IMR-90 (cell line): Measurements from ENCODE around the gene AKAP12. TPM values are rescaled to one million over a fixed set of nuclear protein-coding genes. Genes with fewer than 3 reads are reported as not detected.

Experiments
- ATAC-seq: fragments of 200-7000 bp; cut with Tn5 transposase; 2 replicates; pipeline ENCODE4 v1.9.1; 2020; ENCODE audit warnings: low read depth, mild to moderate bottlenecking, moderate library complexity
- BruUV-seq: library from RNA; stranded (reverse); fragments of 400-500 nt; replicated peaks from 2 replicates; lab custom pipeline; 2021; lab: Mats Ljungman, UMichigan
- CTCF ChIA-PET: fragments of 300-600 bp; formaldehyde crosslinking; extraction: SDS; loops from one replicate; lab custom pipeline; 2021; ENCODE audit warnings: antibody characterized with exemption; lab: Yijun Ruan, JAX
- POLR2A ChIA-PET: fragments of 300-600 bp; sonication (Branson Sonifier 250); formaldehyde crosslinking; loops from one replicate; lab custom pipeline; 2022; ENCODE audit warnings: antibody characterized with exemption; ENCODE audit not compliant: unreplicated experiment; lab: Charles Lee
- DNase-seq: peaks from one replicate; pipeline ENCODE4 v3.0.0; 2013
- H2AFZ ChIP-seq: replicated peaks from 2 replicates; pipeline ENCODE3; 2013; ENCODE audit warnings: low read length, mild to moderate bottlenecking; ENCODE audit not compliant: poor library complexity
- H2AK5ac ChIP-seq: 2 replicates; pipeline ENCODE4 v1.6.1; 2013; ENCODE audit warnings: low read depth, low read length, inconsistent platforms
- H2AK9ac ChIP-seq: replicated peaks from 2 replicates; pipeline ENCODE3; 2013; ENCODE audit warnings: mild to moderate bottlenecking, low read depth, low read length, moderate library complexity; ENCODE audit not compliant: poor library complexity
- H2BK120ac ChIP-seq: 2 replicates; pipeline ENCODE4 v1.6.1; 2013; ENCODE audit warnings: low read depth, low read length, inconsistent platforms
- H2BK15ac ChIP-seq: 3 replicates; pipeline ENCODE4 v1.6.1; 2013; ENCODE audit warnings: low read depth, low read length, inconsistent platforms
- H2BK20ac ChIP-seq: 2 replicates; pipeline ENCODE4 v1.6.1; 2013; ENCODE audit warnings: low read depth, mild to moderate bottlenecking, inconsistent platforms, low read length, moderate library complexity
- H2BK5ac ChIP-seq: 2 replicates; pipeline ENCODE4 v1.6.1; 2013; ENCODE audit warnings: mild to moderate bottlenecking, low read depth, low read length, inconsistent platforms; ENCODE audit not compliant: poor library complexity, severe bottlenecking
- H3K14ac ChIP-seq: replicated peaks from 2 replicates; pipeline ENCODE4 v1.6.1; 2013; ENCODE audit warnings: low read depth, low read length, inconsistent platforms
- H3K18ac ChIP-seq: 2 replicates; pipeline ENCODE4 v1.6.1; 2013; ENCODE audit warnings: low read depth, low read length, control low read depth
- H3K23ac ChIP-seq: 2 replicates; pipeline ENCODE4 v1.6.1; 2013; ENCODE audit warnings: low read depth, low read length, inconsistent platforms
- H3K27ac ChIP-seq: 2 replicates; pipeline ENCODE4 v1.5.1; 2013; ENCODE audit warnings: mild to moderate bottlenecking, control low read depth, low read length; ENCODE audit not compliant: insufficient read depth
- H3K27me3 ChIP-seq: 2 replicates; pipeline ENCODE4 v1.6.1; 2013; ENCODE audit warnings: low read length; ENCODE audit not compliant: control insufficient read depth, insufficient read depth
- H3K36me3 ChIP-seq: 2 replicates; pipeline ENCODE4 v1.6.1; 2013; ENCODE audit warnings: low read length, mixed read lengths; ENCODE audit not compliant: control insufficient read depth, insufficient read depth
- H3K4ac ChIP-seq: 2 replicates; pipeline ENCODE4 v1.6.1; 2013; ENCODE audit warnings: low read depth, low read length, inconsistent platforms
- H3K4me1 ChIP-seq: 2 replicates; pipeline ENCODE4 v1.6.1; 2013; ENCODE audit warnings: low read length, mixed read lengths; ENCODE audit not compliant: control insufficient read depth, insufficient read depth
- H3K4me2 ChIP-seq: 2 replicates; pipeline ENCODE4 v1.6.1; 2013; ENCODE audit warnings: low read depth, mild to moderate bottlenecking, control low read depth, low read length, moderate library complexity
- H3K4me3 ChIP-seq: 2 replicates; pipeline ENCODE4 v1.5.1; 2013; ENCODE audit warnings: low read depth, mild to moderate bottlenecking, control low read depth, low read length, moderate library complexity; ENCODE audit not compliant: insufficient read depth
- H3K56ac ChIP-seq: 2 replicates; pipeline ENCODE4 v1.6.1; 2013; ENCODE audit warnings: low read length, inconsistent platforms; ENCODE audit not compliant: insufficient read depth; ENCODE audit errors: extremely low read depth
- H3K79me1 ChIP-seq, 2 experiments: 2 replicates each; pipeline ENCODE4 v1.6.1; 2013; ENCODE audit warnings: low read length in 2 of 2, inconsistent platforms in 1 of 2, low read depth in 1 of 2
- H3K9ac ChIP-seq: 2 replicates; pipeline ENCODE4 v1.6.1; 2013; ENCODE audit warnings: low read depth, low read length, control low read depth
- H3K9me1 ChIP-seq: 2 replicates; pipeline ENCODE4 v1.6.1; 2013; ENCODE audit warnings: low read length, inconsistent platforms; ENCODE audit not compliant: insufficient read depth
- H3K9me3 ChIP-seq: 2 replicates; pipeline ENCODE4 v1.6.1; 2013; ENCODE audit warnings: low read length; ENCODE audit not compliant: control insufficient read depth, insufficient read depth
- H4K20me1 ChIP-seq: 2 replicates; pipeline ENCODE4 v1.6.1; 2013; ENCODE audit warnings: low read length, inconsistent platforms; ENCODE audit not compliant: insufficient read depth
- H4K5ac ChIP-seq: 2 replicates; pipeline ENCODE4 v1.6.1; 2013; ENCODE audit warnings: mild to moderate bottlenecking, low read depth, low read length, control low read depth
- H4K8ac ChIP-seq, 2 experiments: 2 replicates each; pipeline ENCODE4 v1.6.1; 2013; ENCODE audit warnings: low read depth in 2 of 2, low read length in 2 of 2, control low read depth in 1 of 2, inconsistent platforms in 1 of 2
- H4K91ac ChIP-seq: 2 replicates; pipeline ENCODE4 v1.6.1; 2013; ENCODE audit warnings: low read depth, low read length, inconsistent platforms; ENCODE audit not compliant: insufficient read depth
- CEBPB ChIP-seq: IDR thresholded peaks from 2 replicates; pipeline ENCODE4 v1.6.1; 2012; ENCODE audit warnings: low read depth, low read length, improper control_type of control experiment
- CHD1 ChIP-seq: IDR thresholded peaks from 2 replicates; pipeline ENCODE4 v1.6.1; 2012; ENCODE audit warnings: low read depth, low read length, improper control_type of control experiment
- FOS ChIP-seq: fragments of 150-350 bp; IDR thresholded peaks from 2 replicates; pipeline ENCODE4 v1.6.1; 2016; ENCODE audit warnings: low read depth, low read length
- MAFK ChIP-seq: IDR thresholded peaks from 2 replicates; pipeline ENCODE4 v1.6.1; 2012; ENCODE audit warnings: low read depth, low read length, improper control_type of control experiment
- NFE2L2 ChIP-seq: fragments of 150-350 bp; IDR thresholded peaks from 2 replicates; pipeline ENCODE4 v1.6.1; 2016; ENCODE audit warnings: low read depth, mild to moderate bottlenecking, low read length
- RAD21 ChIP-seq: IDR thresholded peaks from 2 replicates; pipeline ENCODE4 v1.6.1; 2012; ENCODE audit warnings: low read length, improper control_type of control experiment
- RCOR1 ChIP-seq: IDR thresholded peaks from 2 replicates; pipeline ENCODE4 v1.6.1; 2012; ENCODE audit warnings: mild to moderate bottlenecking, low read length, improper control_type of control experiment; ENCODE audit not compliant: insufficient replicate concordance
- RFX5 ChIP-seq: IDR thresholded peaks from 2 replicates; pipeline ENCODE4 v1.8.0; 2012; ENCODE audit warnings: low read depth, mild to moderate bottlenecking, low read length, moderate library complexity
- WGBS, 2 experiments: methylation state at CpG; one replicate each; pipeline versions ENCODE4 v1.1.5 to v1.1.7; 2013; ENCODE audit warnings: missing lambda C conversion rate in 2 of 2; ENCODE audit not compliant: insufficient read length in 1 of 2; ENCODE audit errors: extremely low coverage in 2 of 2; 5-methylcytosine and 5-hydroxymethylcytosine counted together
- dilution Hi-C: fragments of 300-500 bp; cut with HindIII; formaldehyde crosslinking; loops from one replicate; pipeline ENCODE4 v1.14.3; 2018; ENCODE audit warnings: low sequenced_read_pairs; ENCODE audit not compliant: unreplicated experiment
- in situ Hi-C: fragments of 300-500 bp; cut with MboI; formaldehyde crosslinking; loops from 3 replicates; pipeline ENCODE4 v1.14.3; 2019; ENCODE audit warnings: low sequenced_read_pairs, inconsistent platforms, mixed read lengths
- intact Hi-C: fragments of 100-400 bp; cut with micrococcal nuclease; formaldehyde crosslinking; loops from 2 replicates; pipeline ENCODE4 v1.10.0; 2022
- polyA plus RNA-seq, 3 experiments: library from polyadenylated mRNA; depleted of rRNA; stranded (reverse); fragments of >200 nt; gene quantifications; 2 replicates each; pipeline ENCODE4 v1.2.3, GENCODE V29; 2012; ENCODE audit warnings: low replicate concordance in 1 of 3
- total RNA-seq: library from RNA; depleted of rRNA; stranded (reverse); fragments of >200 nt; gene quantifications from 2 replicates; pipeline ENCODE4 v1.2.3, GENCODE V29; 2012
- TF ChIP-seq, protein P1 (sequence below): fragments of 150-350 bp; IDR thresholded peaks from 2 replicates; pipeline ENCODE4 v1.6.1; 2016; ENCODE audit warnings: low read depth, mild to moderate bottlenecking, low read length, moderate library complexity, borderline replicate concordance

The AKAP12 gene
- total and polyA plus RNA-seq, 2 of the 4 experiments (the other 2 are of a cell fraction): 56.0 to 118 TPM

DNA sequence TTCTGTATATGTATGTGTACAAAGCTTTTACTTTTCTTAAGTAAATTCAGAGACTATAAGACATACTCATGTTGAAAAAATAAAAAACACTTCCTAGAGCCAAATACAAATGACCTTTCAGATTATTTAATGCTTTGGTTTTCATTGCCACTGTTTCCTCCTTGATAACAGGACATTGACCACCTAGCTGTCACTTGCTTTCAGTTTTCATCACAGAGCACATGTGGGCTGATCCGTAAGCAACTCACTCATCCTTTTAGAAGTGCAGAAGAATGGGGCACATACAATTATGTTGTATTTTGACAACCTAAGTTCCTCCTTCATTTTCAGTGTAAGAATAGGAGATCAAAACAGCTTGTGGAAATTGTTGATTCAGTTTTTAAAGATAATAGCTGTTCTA is 145.4 kb downstream of the AKAP12 start:
- Histone ChIP-seq H4K91ac (no peak overlapping the region), H2BK120ac (no peak overlapping the region), H3K9me1 (peaks cover 11% of the 10 kb centered on the region; the same call in 1 of the 2 replicates), H2AK9ac (no peak overlapping the region), H2BK20ac (no peak overlapping the region), H3K4me2 (no peak overlapping the region; the same call in 1 of the 2 replicates), H2BK15ac (no peak overlapping the region), H3K9me3 (no peaks in the 10 kb centered on the region), H4K5ac (no peak overlapping the region), H2BK5ac (no peak overlapping the region), H3K4me3 (no peak overlapping the region), H3K9ac (no peak overlapping the region), H2AFZ (no peak overlapping the region), H4K20me1 (peaks cover 6% of the 10 kb centered on the region; the same call in 1 of the 2 replicates), H3K27ac (no peak overlapping the region), H3K27me3 (no peaks in the 10 kb centered on the region), H3K4ac (no peak overlapping the region), H4K8ac (no peak overlapping the region), H3K36me3 (no peaks in the 10 kb centered on the region), H3K4me1 (peaks cover 7% of the 10 kb centered on the region), H2AK5ac (peak overlapping the region; percentile 68), H3K14ac (0 out of 2 replicates have a peak overlapping the region, but pooled peaks have one; percentile 71), H3K79me1 (peaks cover 42 to 67% of the 10 kb centered on the region in 2 experiments), H3K23ac (no peak overlapping the region), H3K56ac (no peak overlapping the region), H3K18ac (no peak overlapping the region)
- BruUV-seq: no TSS peak
- ChIA-PET POLR2A (interaction anchor here (0.5 kb wide), 1 partner anchor 96 kb away, joined by 3 read pairs; no protein-coding TSS in a partner anchor), CTCF (interaction anchor here (0.9 to 1.0 kb wide), 2 partner anchors 17 to 515 kb away, joined by 3 to 4 read pairs; no protein-coding TSS in a partner anchor)
- ATAC-seq: no peak
- intact Hi-C loops (no loop called here), in situ Hi-C loops (no loop called here), dilution Hi-C loops (no loop called here)
- no peak for DNase-seq
- TF ChIP-seq RAD21: no peak
- no peak for TF ChIP-seq MAFK
- TF ChIP-seq, protein P1, sequence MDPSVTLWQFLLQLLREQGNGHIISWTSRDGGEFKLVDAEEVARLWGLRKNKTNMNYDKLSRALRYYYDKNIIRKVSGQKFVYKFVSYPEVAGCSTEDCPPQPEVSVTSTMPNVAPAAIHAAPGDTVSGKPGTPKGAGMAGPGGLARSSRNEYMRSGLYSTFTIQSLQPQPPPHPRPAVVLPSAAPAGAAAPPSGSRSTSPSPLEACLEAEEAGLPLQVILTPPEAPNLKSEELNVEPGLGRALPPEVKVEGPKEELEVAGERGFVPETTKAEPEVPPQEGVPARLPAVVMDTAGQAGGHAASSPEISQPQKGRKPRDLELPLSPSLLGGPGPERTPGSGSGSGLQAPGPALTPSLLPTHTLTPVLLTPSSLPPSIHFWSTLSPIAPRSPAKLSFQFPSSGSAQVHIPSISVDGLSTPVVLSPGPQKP: no peak
- TF ChIP-seq CEBPB: no peak
- TF ChIP-seq RCOR1: no peak
- no peak for TF ChIP-seq CHD1
- no peak for TF ChIP-seq NFE2L2
- no peak for TF ChIP-seq FOS
- TF ChIP-seq RFX5: no peak
- no CpG with 5 or more reads among the region's 1 CpG for WGBS, 2 experiments
